HCT116 (cell line): ENCODE results near the gene EYA2.

Experiments
- ATF3 ChIP-seq: IDR thresholded peaks from 2 replicates; pipeline ENCODE4 v1.6.1; 2012
- CEBPB ChIP-seq: IDR thresholded peaks from 2 replicates; pipeline ENCODE4 v1.6.1; 2012; ENCODE audit warnings: low read depth
- EZH2 ChIP-seq: fragments of 200-600 bp; sonication (generic); IDR thresholded peaks from 2 replicates; pipeline ENCODE4 v1.6.1; 2017; ENCODE audit warnings: antibody characterized with exemption, mixed run types
- EZH2phosphoT487 ChIP-seq: fragments of 200-600 bp; IDR thresholded peaks from 2 replicates; pipeline ENCODE4 v1.6.1; 2018; ENCODE audit warnings: antibody characterized with exemption, borderline replicate concordance
- FOSL1 ChIP-seq: IDR thresholded peaks from 2 replicates; pipeline ENCODE4 v1.6.1; 2012; ENCODE audit warnings: low read depth
- JUND ChIP-seq: IDR thresholded peaks from 2 replicates; pipeline ENCODE4 v1.6.1; 2012
- POLR2A ChIP-seq: IDR thresholded peaks from 2 replicates; pipeline ENCODE4 v1.7.0; 2011; ENCODE audit warnings: borderline replicate concordance; ENCODE audit not compliant: insufficient read depth, insufficient read length; ENCODE audit errors: extremely low read depth
- POLR2AphosphoS5 ChIP-seq: IDR thresholded peaks from 2 replicates; pipeline ENCODE4 v1.6.1; 2011; ENCODE audit warnings: mild to moderate bottlenecking, low read depth, low read length, moderate library complexity
- RAD21 ChIP-seq: IDR thresholded peaks from 2 replicates; pipeline ENCODE4 v1.6.1; 2012; ENCODE audit warnings: low read depth, mild to moderate bottlenecking
- REST ChIP-seq: IDR thresholded peaks from 2 replicates; pipeline ENCODE4 v1.6.1; 2012; ENCODE audit warnings: low read depth
- SIN3A ChIP-seq: IDR thresholded peaks from 2 replicates; pipeline ENCODE4 v1.6.1; 2012; ENCODE audit warnings: low read depth
- SRF ChIP-seq: IDR thresholded peaks from 2 replicates; pipeline ENCODE4 v1.6.1; 2012; ENCODE audit warnings: low read depth
- ZNF274 ChIP-seq: fragments of 200-500 bp; sonication (Bioruptor generic); IDR thresholded peaks from 2 replicates; pipeline ENCODE4 v1.6.1; 2014; ENCODE audit warnings: mild to moderate bottlenecking, low read depth, low read length, inconsistent platforms
- TF ChIP-seq, protein P1 (sequence below), 3 experiments: fragments of 200-600 bp in 1 of 3; sonication (generic) in 1 of 3; IDR thresholded peaks in 2 of 3; conservative IDR thresholded peaks in 1 of 3; 2 replicates each; pipeline ENCODE4 v1.5.1; 2012 to 2017; ENCODE audit warnings: low read depth in 2 of 3, low read length in 2 of 3, antibody characterized with exemption in 1 of 3, borderline replicate concordance in 1 of 3, control low read depth in 1 of 3, mild to moderate bottlenecking in 1 of 3, mixed read lengths in 1 of 3, mixed run types in 1 of 3, moderate library complexity in 1 of 3; ENCODE audit not compliant: insufficient read depth in 1 of 3

DNA sequence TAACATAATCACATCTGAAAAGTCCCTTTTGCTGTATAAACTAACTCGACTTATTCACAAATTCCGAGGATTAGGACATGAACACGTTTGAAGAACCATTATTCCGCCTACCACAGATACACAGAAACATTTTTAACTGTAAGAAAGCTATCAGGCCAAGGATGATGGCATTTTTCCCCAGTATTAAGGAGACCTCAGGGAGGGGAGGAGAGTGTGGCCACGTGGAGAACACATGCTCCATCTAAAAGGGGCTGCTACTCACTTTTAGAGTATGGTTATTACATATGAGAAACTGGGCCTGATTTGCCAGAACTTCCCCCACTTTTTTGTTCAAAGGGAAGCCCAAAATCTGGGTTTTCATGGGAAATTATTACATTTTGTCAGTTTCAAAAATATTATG lies 153.4 kb downstream of the EYA2 start:
- TF ChIP-seq, protein P1, sequence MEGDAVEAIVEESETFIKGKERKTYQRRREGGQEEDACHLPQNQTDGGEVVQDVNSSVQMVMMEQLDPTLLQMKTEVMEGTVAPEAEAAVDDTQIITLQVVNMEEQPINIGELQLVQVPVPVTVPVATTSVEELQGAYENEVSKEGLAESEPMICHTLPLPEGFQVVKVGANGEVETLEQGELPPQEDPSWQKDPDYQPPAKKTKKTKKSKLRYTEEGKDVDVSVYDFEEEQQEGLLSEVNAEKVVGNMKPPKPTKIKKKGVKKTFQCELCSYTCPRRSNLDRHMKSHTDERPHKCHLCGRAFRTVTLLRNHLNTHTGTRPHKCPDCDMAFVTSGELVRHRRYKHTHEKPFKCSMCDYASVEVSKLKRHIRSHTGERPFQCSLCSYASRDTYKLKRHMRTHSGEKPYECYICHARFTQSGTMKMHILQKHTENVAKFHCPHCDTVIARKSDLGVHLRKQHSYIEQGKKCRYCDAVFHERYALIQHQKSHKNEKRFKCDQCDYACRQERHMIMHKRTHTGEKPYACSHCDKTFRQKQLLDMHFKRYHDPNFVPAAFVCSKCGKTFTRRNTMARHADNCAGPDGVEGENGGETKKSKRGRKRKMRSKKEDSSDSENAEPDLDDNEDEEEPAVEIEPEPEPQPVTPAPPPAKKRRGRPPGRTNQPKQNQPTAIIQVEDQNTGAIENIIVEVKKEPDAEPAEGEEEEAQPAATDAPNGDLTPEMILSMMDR (IDR thresholded peaks at IDR 0.05 in 2 of 3, conservative IDR thresholded peaks at IDR 0.05 in 1 of 3; ENCODE audit: borderline replicate concordance in 1 of 3, insufficient read depth in 1 of 3, low read depth in 2 of 3, low read length in 2 of 3): no peak
- TF ChIP-seq POLR2AphosphoS5: no peak
- no peak for TF ChIP-seq POLR2A
- TF ChIP-seq EZH2: no peak
- no peak for TF ChIP-seq ZNF274
- TF ChIP-seq CEBPB: no peak
- no peak for TF ChIP-seq ATF3
- no peak for TF ChIP-seq JUND
- no peak for TF ChIP-seq REST
- TF ChIP-seq EZH2phosphoT487: no peak
- TF ChIP-seq FOSL1: no peak
- no peak for TF ChIP-seq SRF
- TF ChIP-seq SIN3A: no peak
- TF ChIP-seq RAD21: no peak
